Lung (tissue), 12 donors: ENCODE results near the gene THSD7A. TPM values are rescaled to one million over a fixed set of nuclear protein-coding genes. Genes with fewer than 3 reads are reported as not detected.

Source experiments
- ATAC-seq: fragments of 200-7000 bp; cut with Tn5 transposase; one replicate; pipeline ENCODE4 v1.9.1; 2020; ENCODE audit warnings: moderate number of reproducible peaks; ENCODE audit not compliant: insufficient read depth, low FRiP score
- DNase-seq, 3 donors: peaks; one replicate each; pipeline ENCODE4 v3.0.0-alpha.2; 2013 to 2017
- H3K27ac ChIP-seq, 2 donors: one replicate each; pipeline ENCODE4 v1.5.1; 2013; ENCODE audit warnings: mild to moderate bottlenecking in 2 of 2, moderate library complexity in 2 of 2, control low read depth in 1 of 2, inconsistent platforms in 1 of 2, low read depth in 1 of 2, low read length in 1 of 2
- H3K27me3 ChIP-seq, 3 donors: one replicate each; pipeline ENCODE4 v1.5.1; 2013; ENCODE audit warnings: low read length in 2 of 3; ENCODE audit not compliant: control insufficient read depth in 3 of 3, insufficient read depth in 3 of 3
- H3K36me3 ChIP-seq, 4 donors: one replicate each; pipeline ENCODE4 v1.5.1; 2013; ENCODE audit warnings: low read length in 4 of 4, mild to moderate bottlenecking in 1 of 4, moderate library complexity in 1 of 4; ENCODE audit not compliant: control insufficient read depth in 4 of 4, insufficient read depth in 4 of 4
- H3K4me1 ChIP-seq, 5 donors: one replicate each; pipeline ENCODE4 v1.5.1; 2013; ENCODE audit warnings: low read length in 5 of 5, mild to moderate bottlenecking in 2 of 5, moderate library complexity in 1 of 5; ENCODE audit not compliant: control insufficient read depth in 5 of 5, insufficient read depth in 5 of 5
- H3K4me3 ChIP-seq: one replicate; pipeline ENCODE4 v1.5.1; 2013; ENCODE audit warnings: mild to moderate bottlenecking, control low read depth, moderate library complexity
- H3K9ac ChIP-seq, 2 donors: one replicate each; pipeline ENCODE4 v1.5.1; 2013; ENCODE audit warnings: low read length in 2 of 2, control low read depth in 1 of 2; ENCODE audit not compliant: insufficient read depth in 1 of 2
- H3K9me3 ChIP-seq, 4 donors: one replicate each; pipeline ENCODE4 v1.5.1; 2013; ENCODE audit warnings: low read length in 3 of 4, mild to moderate bottlenecking in 1 of 4, moderate library complexity in 1 of 4; ENCODE audit not compliant: control insufficient read depth in 4 of 4, insufficient read depth in 3 of 4
- CTCF ChIP-seq: IDR thresholded peaks from 2 replicates; pipeline ENCODE4 v1.5.1; 2012; ENCODE audit warnings: mild to moderate bottlenecking; ENCODE audit errors: control extremely low read depth, extremely low read depth
- WGBS, 2 donors: extraction: QIAGEN DNeasy Blood & Tissue Kit; methylation state at CpG; one replicate each; pipeline ENCODE4 v1.1.7; 2013; 5-methylcytosine and 5-hydroxymethylcytosine counted together
- polyA plus RNA-seq, 2 donors: library from polyadenylated mRNA; stranded (reverse); fragments of 200-250 nt; gene quantifications; one replicate each; pipeline ENCODE4 v1.2.1, GENCODE V29; 2013
- total RNA-seq, 2 donors: library from RNA; depleted of rRNA in 1 of 2; stranded (reverse); fragments of >200 nt in 1 of 2; gene quantifications; one replicate each; pipeline ENCODE4 v1.2.1, GENCODE V29; 2014 to 2021
- donor health status: control.
- donor health status: control.
- donor health status: Bipolar disorder and iron deficiency.
- donor health status: healthy.
- donor health status: DM: yes; HTN: yes; CAD: no.

The THSD7A gene
- total and polyA plus RNA-seq, 4 donors, result 0.53 to 12.1 (median 4.5) TPM

DNA sequence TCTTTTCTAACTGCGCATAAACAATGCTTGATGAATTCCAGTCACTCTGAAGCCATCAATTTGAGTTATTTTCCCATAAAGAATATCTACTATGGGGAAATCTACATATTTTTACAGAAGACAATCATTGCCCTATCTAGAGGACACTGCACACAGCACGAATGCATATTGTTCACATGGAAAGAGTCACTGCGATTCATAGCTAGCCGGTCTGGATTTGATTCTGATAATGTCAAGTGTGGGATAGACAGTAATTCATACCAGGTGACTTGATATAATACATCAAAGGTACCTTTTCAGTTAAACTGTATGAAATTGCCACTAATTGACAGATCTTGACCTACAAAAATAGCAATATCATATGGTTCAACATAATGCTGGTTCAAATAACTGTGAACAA is 255.7 kb downstream of the THSD7A start:
- Histone ChIP-seq H3K4me3 (no peak overlapping the region), H3K27ac (no peak overlapping the region), H3K9me3 (no peaks in the 10 kb centered on the region), H3K9ac (no peak overlapping the region), H3K36me3 (no peaks in the 10 kb centered on the region), H3K4me1 (peaks cover 0 to 10% (median 0%) of the 10 kb centered on the region in 5 donors), H3K27me3 (no peaks in the 10 kb centered on the region)
- ATAC-seq, result no peak
- WGBS, 2 donors, result 94 to 95% methylated on average over 4 of the region's 4 CpGs
- DNase-seq, result no peak
- TF ChIP-seq CTCF, result no peak

GRCh38 chr7:11573128-11573750 is 258.8 kb downstream of the THSD7A start:
- Histone ChIP-seq H3K36me3 (no peaks in the 10 kb centered on the region), H3K4me3 (no peak overlapping the region), H3K9me3 (no peaks in the 10 kb centered on the region), H3K27ac (no peak overlapping the region), H3K9ac (no peak overlapping the region), H3K27me3 (no peaks in the 10 kb centered on the region), H3K4me1 (peaks cover 0 to 10% (median 0%) of the 10 kb centered on the region in 5 donors)
- ATAC-seq, result no peak
- WGBS, 2 donors, result 83 to 92% methylated on average over 1 of the region's 1 CpG
- peak in 2 of 3 donors; percentile 33 to 56 for DNase-seq
- no peak for TF ChIP-seq CTCF

DNA sequence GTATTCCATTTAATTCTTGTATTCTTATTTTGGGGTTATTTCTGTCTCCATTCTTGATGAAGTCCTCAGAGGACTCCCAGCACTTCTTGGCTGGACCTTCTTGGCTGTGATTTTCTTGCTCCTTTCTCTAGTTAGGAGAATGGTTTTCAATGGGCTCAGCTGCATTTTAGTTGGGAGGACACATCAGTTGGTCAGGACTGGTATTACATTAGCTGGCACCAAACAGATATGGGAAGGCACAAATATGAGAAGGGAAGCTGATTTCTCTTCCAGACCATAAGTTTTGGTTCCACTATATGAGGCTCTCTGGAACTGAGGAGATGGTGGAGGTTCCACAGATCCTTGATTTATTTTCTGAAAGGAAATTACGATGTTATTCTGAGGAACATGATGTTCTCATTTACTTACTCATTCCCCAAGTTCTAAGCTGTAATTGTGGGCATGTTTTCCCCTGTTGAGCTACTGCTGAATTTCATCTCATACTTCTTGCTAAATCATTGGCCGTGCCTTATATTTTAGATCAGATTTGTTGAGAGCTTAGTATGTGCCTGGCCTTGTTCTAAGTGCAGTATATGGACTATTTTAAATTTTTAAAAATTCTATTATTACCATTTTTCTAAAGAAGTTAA is 261.0 kb downstream of the THSD7A start:
- no peak for DNase-seq
- no peaks in the 10 kb centered on the region for H3K9me3 ChIP-seq
- H3K4me1 ChIP-seq, result peaks cover 0 to 10% (median 0%) of the 10 kb centered on the region in 5 donors
- 90 to 92% methylated on average over 2 of the region's 2 CpGs for WGBS, 2 donors
- TF ChIP-seq CTCF, result no peak
- H3K36me3 ChIP-seq, result no peaks in the 10 kb centered on the region
- no peak overlapping the region for H3K27ac ChIP-seq
- no peak overlapping the region for H3K4me3 ChIP-seq
- H3K9ac ChIP-seq, result no peak overlapping the region
- no peak for ATAC-seq
- no peaks in the 10 kb centered on the region for H3K27me3 ChIP-seq
